Measurements from ENCODE around the gene SFTA2. TPM values are rescaled to one million over a fixed set of nuclear protein-coding genes. Genes with fewer than 3 reads are reported as not detected.

The SFTA2 gene
- total and polyA plus RNA-seq, 9 of the 15 experiments (the other 6 are each of a cell fraction or from before 2014, with no cell fraction given): not detected

- TF ChIP-seq REST (IDR thresholded peaks at IDR 0.05; ENCODE audit: borderline replicate concordance): peak; percentile 29; the same call in 1 of the 2 replicates
- no peak for TF ChIP-seq REST (CRISPR knock-in tag; IDR thresholded peaks at IDR 0.05; ENCODE audit: low read depth)
- TF ChIP-seq ZNF263 (CRISPR knock-in tag; IDR thresholded peaks at IDR 0.05; ENCODE audit: borderline replicate concordance): no peak
- no peak for TF ChIP-seq DNMT1 (IDR thresholded peaks at IDR 0.05)
- TF ChIP-seq RAD21 (CRISPR knock-in tag; conservative IDR thresholded peaks at IDR 0.05 in 1 of 2, IDR thresholded peaks at IDR 0.05 in 1 of 2): peak in 1 of 2 experiments; percentile 23; a peak in 1 of 4 replicates
Observed at GRCh38 chr6:30974490-30975252, 42.7 kb upstream of the SFTA2 start (continued).

Data from K562 (cell line).